ENCODE measurements around the gene CASZ1.

DNA sequence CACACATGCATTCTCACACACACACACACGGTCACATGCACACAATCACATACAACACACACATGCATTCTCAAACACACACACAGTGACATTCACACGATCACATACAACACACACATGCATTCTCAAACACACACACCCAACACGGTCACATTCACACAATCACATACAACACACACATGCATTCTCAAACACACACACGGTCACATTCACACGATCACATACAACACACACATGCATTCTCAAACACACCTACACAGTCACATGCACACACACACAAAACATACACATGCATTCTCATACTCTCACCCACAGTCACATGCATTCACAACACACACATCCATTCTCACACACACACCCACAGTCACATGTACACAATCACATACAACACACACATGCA is 135.0 kb downstream of the CASZ1 start:
- TF ChIP-seq EP300 (IDR thresholded peaks at IDR 0.05) (no peak), POLR2AphosphoS5 (IDR thresholded peaks at IDR 0.05) (no peak)
- TF ChIP-seq, protein P1, sequence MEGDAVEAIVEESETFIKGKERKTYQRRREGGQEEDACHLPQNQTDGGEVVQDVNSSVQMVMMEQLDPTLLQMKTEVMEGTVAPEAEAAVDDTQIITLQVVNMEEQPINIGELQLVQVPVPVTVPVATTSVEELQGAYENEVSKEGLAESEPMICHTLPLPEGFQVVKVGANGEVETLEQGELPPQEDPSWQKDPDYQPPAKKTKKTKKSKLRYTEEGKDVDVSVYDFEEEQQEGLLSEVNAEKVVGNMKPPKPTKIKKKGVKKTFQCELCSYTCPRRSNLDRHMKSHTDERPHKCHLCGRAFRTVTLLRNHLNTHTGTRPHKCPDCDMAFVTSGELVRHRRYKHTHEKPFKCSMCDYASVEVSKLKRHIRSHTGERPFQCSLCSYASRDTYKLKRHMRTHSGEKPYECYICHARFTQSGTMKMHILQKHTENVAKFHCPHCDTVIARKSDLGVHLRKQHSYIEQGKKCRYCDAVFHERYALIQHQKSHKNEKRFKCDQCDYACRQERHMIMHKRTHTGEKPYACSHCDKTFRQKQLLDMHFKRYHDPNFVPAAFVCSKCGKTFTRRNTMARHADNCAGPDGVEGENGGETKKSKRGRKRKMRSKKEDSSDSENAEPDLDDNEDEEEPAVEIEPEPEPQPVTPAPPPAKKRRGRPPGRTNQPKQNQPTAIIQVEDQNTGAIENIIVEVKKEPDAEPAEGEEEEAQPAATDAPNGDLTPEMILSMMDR (IDR thresholded peaks at IDR 0.05): no peak
